SU-DHL-6 (cell line): ENCODE data around the gene MDM2.
A peak's percentile ranks its signal among the peaks of the same experiment; 100 is the strongest.

Experiments
- H2AFZ ChIP-seq: fragments of 200-600 bp; sonication (generic); 2 replicates; pipeline ENCODE4 v1.6.1; 2014; ENCODE audit warnings: low read depth, mild to moderate bottlenecking, moderate library complexity, mixed read lengths, antibody characterized with exemption, low read length; ENCODE audit not compliant: severe bottlenecking
- H3F3A ChIP-seq: fragments of 200-600 bp; shearing (Covaris generic); 2 replicates; pipeline ENCODE4 v1.6.0; 2016; ENCODE audit warnings: antibody characterized with exemption, mild to moderate bottlenecking; ENCODE audit not compliant: insufficient read depth
- H3K27ac ChIP-seq: fragments of 200-600 bp; sonication (generic); 2 replicates; pipeline ENCODE4 v1.5.1; 2016; ENCODE audit warnings: low read depth, mild to moderate bottlenecking, low read length, moderate library complexity, mixed read lengths
- H3K27me3 ChIP-seq: fragments of 200-600 bp; sonication (generic), shearing (Covaris generic); 2 replicates; pipeline ENCODE4 v1.6.0; 2014; ENCODE audit warnings: mild to moderate bottlenecking, low read length
- H3K36me3 ChIP-seq: fragments of 200-600 bp; sonication (generic); 2 replicates; pipeline ENCODE4 v1.6.1; 2014; ENCODE audit warnings: mild to moderate bottlenecking, low read length, mixed read lengths
- H3K4me2 ChIP-seq: fragments of 300-600, 200-600 bp; shearing (Covaris generic), sonication (generic); 2 replicates; pipeline ENCODE4 v1.6.0; 2014; ENCODE audit warnings: low read length, low read depth, mild to moderate bottlenecking; ENCODE audit not compliant: poor library complexity, severe bottlenecking
- H3K4me3 ChIP-seq: fragments of 200-600 bp; sonication (generic); 2 replicates; pipeline ENCODE4 v1.5.1; 2014; ENCODE audit warnings: antibody characterized with exemption, low read length, mild to moderate bottlenecking, mixed read lengths; ENCODE audit not compliant: insufficient read depth, poor library complexity, severe bottlenecking
- H3K79me2 ChIP-seq: fragments of 200-600 bp; sonication (generic); 2 replicates; pipeline ENCODE4 v1.6.1; 2014; ENCODE audit warnings: mild to moderate bottlenecking, low read length, moderate library complexity; ENCODE audit not compliant: insufficient read depth
- H3K9ac ChIP-seq: fragments of 200-600 bp; sonication (generic); 2 replicates; pipeline ENCODE4 v1.7.0; 2014; ENCODE audit warnings: mild to moderate bottlenecking, low read length
- H3K9me2 ChIP-seq: fragments of 200-600 bp; sonication (generic); replicated peaks from 2 replicates; pipeline ENCODE4 v1.6.1; 2014; ENCODE audit warnings: low read length; ENCODE audit not compliant: insufficient read depth
- H3K9me3 ChIP-seq: fragments of 200-600 bp; sonication (generic); 2 replicates; pipeline ENCODE4 v1.6.1; 2014; ENCODE audit warnings: low read length, mixed read lengths; ENCODE audit not compliant: insufficient read depth
- H4K20me1 ChIP-seq: fragments of 200-600 bp; sonication (generic); 2 replicates; pipeline ENCODE4 v1.6.1; 2014; ENCODE audit warnings: low read depth, mild to moderate bottlenecking, antibody characterized with exemption, low read length, moderate library complexity, mixed read lengths
- CTCF ChIP-seq: fragments of 200-600 bp; sonication (generic); IDR thresholded peaks from one replicate; pipeline ENCODE4 v1.5.1; 2017; ENCODE audit warnings: antibody characterized with exemption, mild to moderate bottlenecking, low read length, moderate library complexity; ENCODE audit not compliant: insufficient read depth, poor library complexity, severe bottlenecking
- EZH2phosphoT487 ChIP-seq: fragments of 200-600 bp; sonication (generic), shearing (Covaris generic); conservative IDR thresholded peaks from 2 replicates; pipeline ENCODE4 v1.6.1; 2018; ENCODE audit warnings: mild to moderate bottlenecking, antibody characterized with exemption, low read length, moderate library complexity, mixed read lengths

The MDM2 gene

GRCh38 chr12:68786929-68787328 is 21.0 kb upstream of the MDM2 start:
- no peaks in the 10 kb centered on the region for H3K36me3 ChIP-seq
- H3K27me3 ChIP-seq: no peaks in the 10 kb centered on the region
- H3K9ac ChIP-seq: peak overlapping the region; percentile 24; the same call in 1 of the 2 replicates
- H3K27ac ChIP-seq: peak overlapping the region; percentile 62
- H3F3A ChIP-seq: peaks cover 8% of the 10 kb centered on the region; the same call in 1 of the 2 replicates
- no peak overlapping the region for H3K4me3 ChIP-seq
- peak overlapping the region; percentile 57 for H3K4me2 ChIP-seq
- TF ChIP-seq EZH2phosphoT487 (no peak), CTCF (no peak)
- no peaks in the 10 kb centered on the region for H3K9me3 ChIP-seq
- H2AFZ ChIP-seq: peak overlapping the region; percentile 92
- H4K20me1 ChIP-seq: no peaks in the 10 kb centered on the region
- no peaks in the 10 kb centered on the region for H3K9me2 ChIP-seq
- H3K79me2 ChIP-seq: no peaks in the 10 kb centered on the region

- Histone ChIP-seq H3K9me3 (no peaks in the 10 kb centered on the region), H3K79me2 (no peaks in the 10 kb centered on the region), H3K4me3 (no peak overlapping the region), H3K9me2 (no peaks in the 10 kb centered on the region), H3K36me3 (no peaks in the 10 kb centered on the region), H3K27ac (no peak overlapping the region), H4K20me1 (no peaks in the 10 kb centered on the region), H3K4me2 (no peak overlapping the region), H2AFZ (no peak overlapping the region), H3K27me3 (no peaks in the 10 kb centered on the region), H3F3A (peaks cover 8% of the 10 kb centered on the region; the same call in 1 of the 2 replicates), H3K9ac (no peak overlapping the region)
- no peak for TF ChIP-seq CTCF
- no peak for TF ChIP-seq EZH2phosphoT487
Observed at GRCh38 chr12:68788554-68789143, 19.3 kb upstream of the MDM2 start.

GRCh38 chr12:68789144-68789878 is 18.7 kb upstream of the MDM2 start:
- TF ChIP-seq EZH2phosphoT487 (no peak), CTCF (no peak)
- H3K4me3 ChIP-seq: no peak overlapping the region
- H3K36me3 ChIP-seq: no peaks in the 10 kb centered on the region
- no peaks in the 10 kb centered on the region for H3K9me3 ChIP-seq
- H4K20me1 ChIP-seq: no peaks in the 10 kb centered on the region
- H3K79me2 ChIP-seq: no peaks in the 10 kb centered on the region
- no peak overlapping the region for H3K27ac ChIP-seq
- no peak overlapping the region for H3K4me2 ChIP-seq
- H2AFZ ChIP-seq: no peak overlapping the region
- H3K27me3 ChIP-seq: no peaks in the 10 kb centered on the region
- H3K9me2 ChIP-seq: no peaks in the 10 kb centered on the region
- no peak overlapping the region for H3K9ac ChIP-seq
- peaks cover 8% of the 10 kb centered on the region; the same call in 1 of the 2 replicates for H3F3A ChIP-seq
